ENCODE data around the gene GPR83.
"Not testable (repeated sequence)": the region's sequence is repeated elsewhere in the genome, so short reads cannot be mapped to it uniquely, and the experiment has no call there.

Gene GPR83

GRCh38 chr11:94400457-94400838, 771 bp downstream of the GPR83 start:
- Mint-ChIP-seq H3K4me3 (no peak overlapping the region), H3K27ac (no peak overlapping the region), H3K27me3 (peaks cover 48% of the 10 kb centered on the region), H3K9me3 (peaks cover 6% of the 10 kb centered on the region), H3K4me1 (peaks cover 9% of the 10 kb centered on the region), H3K36me3 (peaks cover 3% of the 10 kb centered on the region)

- H3K27me3 Mint-ChIP-seq, result peaks cover 49% of the 10 kb centered on the region
Observed at GRCh38 chr11:94400050-94400449, 1.2 kb downstream of the GPR83 start.

GRCh38 chr11:94398101-94398500, 3.1 kb downstream of the GPR83 start:
- H3K27me3 Mint-ChIP-seq, result peaks cover 50% of the 10 kb centered on the region
- peaks cover 6% of the 10 kb centered on the region for H3K9me3 Mint-ChIP-seq
- no peak overlapping the region for H3K27ac Mint-ChIP-seq
- H3K4me1 Mint-ChIP-seq, result peaks cover 9% of the 10 kb centered on the region
- no peak overlapping the region for H3K4me3 Mint-ChIP-seq
- peaks cover 3% of the 10 kb centered on the region for H3K36me3 Mint-ChIP-seq

More at GRCh38 chr11:94400050-94400449, 1.2 kb downstream of the GPR83 start:
- Mint-ChIP-seq H3K27ac (no peak overlapping the region), H3K4me1 (peaks cover 9% of the 10 kb centered on the region), H3K4me3 (no peak overlapping the region), H3K9me3 (peaks cover 6% of the 10 kb centered on the region), H3K36me3 (peaks cover 3% of the 10 kb centered on the region)

GRCh38 chr11:94396282-94396681, 4.9 kb downstream of the GPR83 start:
- H3K9me3 Mint-ChIP-seq, result peaks cover 6% of the 10 kb centered on the region
- H3K36me3 Mint-ChIP-seq, result peaks cover 3% of the 10 kb centered on the region
- peaks cover 44% of the 10 kb centered on the region for H3K27me3 Mint-ChIP-seq
- no peak overlapping the region for H3K4me3 Mint-ChIP-seq
- peaks cover 9% of the 10 kb centered on the region for H3K4me1 Mint-ChIP-seq
- no peak overlapping the region for H3K27ac Mint-ChIP-seq

- not testable (repeated sequence) for H3K9me3 Mint-ChIP-seq, H3K27me3 Mint-ChIP-seq, H3K4me1 Mint-ChIP-seq, H3K4me3 Mint-ChIP-seq, H3K27ac Mint-ChIP-seq, H3K36me3 Mint-ChIP-seq
Observed at GRCh38 chr11:94391937-94392336, 9.3 kb downstream of the GPR83 start.

GRCh38 chr11:94379613-94380012, 21.6 kb downstream of the GPR83 start:
- H3K4me1 Mint-ChIP-seq, result no peaks in the 10 kb centered on the region
- peaks cover 2% of the 10 kb centered on the region for H3K36me3 Mint-ChIP-seq
- no peaks in the 10 kb centered on the region for H3K27me3 Mint-ChIP-seq
- no peaks in the 10 kb centered on the region for H3K9me3 Mint-ChIP-seq
- no peak overlapping the region for H3K27ac Mint-ChIP-seq
- H3K4me3 Mint-ChIP-seq, result no peak overlapping the region

GRCh38 chr11:94376841-94377240, 24.4 kb downstream of the GPR83 start:
- no peak overlapping the region for H3K27ac Mint-ChIP-seq
- H3K4me1 Mint-ChIP-seq, result no peaks in the 10 kb centered on the region
- H3K27me3 Mint-ChIP-seq, result no peaks in the 10 kb centered on the region
- no peak overlapping the region for H3K4me3 Mint-ChIP-seq
- H3K9me3 Mint-ChIP-seq, result peaks cover 7% of the 10 kb centered on the region
- H3K36me3 Mint-ChIP-seq, result no peaks in the 10 kb centered on the region

- peaks cover 15% of the 10 kb centered on the region for H3K4me1 Mint-ChIP-seq
- not testable (repeated sequence) for H3K4me3 Mint-ChIP-seq, H3K27ac Mint-ChIP-seq, H3K9me3 Mint-ChIP-seq, H3K27me3 Mint-ChIP-seq, H3K36me3 Mint-ChIP-seq
Observed at GRCh38 chr11:94370576-94370975, 30.6 kb downstream of the GPR83 start.

GRCh38 chr11:94350850-94351563, 50.2 kb downstream of the GPR83 start:
- H3K27ac Mint-ChIP-seq, H3K36me3 Mint-ChIP-seq, H3K9me3 Mint-ChIP-seq, H3K4me3 Mint-ChIP-seq, H3K4me1 Mint-ChIP-seq, H3K27me3 Mint-ChIP-seq: not testable (repeated sequence)

- H3K36me3 Mint-ChIP-seq, H3K9me3 Mint-ChIP-seq, H3K4me1 Mint-ChIP-seq, H3K27ac Mint-ChIP-seq, H3K4me3 Mint-ChIP-seq, H3K27me3 Mint-ChIP-seq: not testable (repeated sequence)
Observed at GRCh38 chr11:94346311-94346710, 54.9 kb downstream of the GPR83 start.

- H3K4me3 Mint-ChIP-seq, result no peak overlapping the region
- no peaks in the 10 kb centered on the region for H3K27me3 Mint-ChIP-seq
- H3K9me3 Mint-ChIP-seq, result peaks cover 4% of the 10 kb centered on the region
- H3K36me3 Mint-ChIP-seq, result no peaks in the 10 kb centered on the region
- no peaks in the 10 kb centered on the region for H3K4me1 Mint-ChIP-seq
- H3K27ac Mint-ChIP-seq, result no peak overlapping the region
Observed at GRCh38 chr11:94343495-94343894, 57.7 kb downstream of the GPR83 start.

- Mint-ChIP-seq H3K4me1 (no peaks in the 10 kb centered on the region), H3K4me3 (no peak overlapping the region), H3K27me3 (peaks cover 2% of the 10 kb centered on the region), H3K36me3 (no peaks in the 10 kb centered on the region), H3K9me3 (peaks cover 4% of the 10 kb centered on the region), H3K27ac (no peak overlapping the region)
Observed at GRCh38 chr11:94342250-94342649, 59.0 kb downstream of the GPR83 start.

GRCh38 chr11:94338651-94339050, 62.6 kb downstream of the GPR83 start:
- H3K9me3 Mint-ChIP-seq, result peaks cover 4% of the 10 kb centered on the region
- no peak overlapping the region for H3K27ac Mint-ChIP-seq
- no peaks in the 10 kb centered on the region for H3K36me3 Mint-ChIP-seq
- no peaks in the 10 kb centered on the region for H3K4me1 Mint-ChIP-seq
- H3K4me3 Mint-ChIP-seq, result no peak overlapping the region
- peaks cover 9% of the 10 kb centered on the region for H3K27me3 Mint-ChIP-seq

- H3K27ac Mint-ChIP-seq, result no peak overlapping the region
- no peaks in the 10 kb centered on the region for H3K4me1 Mint-ChIP-seq
- H3K4me3 Mint-ChIP-seq, result no peak overlapping the region
- no peaks in the 10 kb centered on the region for H3K36me3 Mint-ChIP-seq
- H3K27me3 Mint-ChIP-seq, result peaks cover 12% of the 10 kb centered on the region
- H3K9me3 Mint-ChIP-seq, result peaks cover 4% of the 10 kb centered on the region
Observed at GRCh38 chr11:94336033-94336432, 65.2 kb downstream of the GPR83 start.

GRCh38 chr11:94332814-94333213, 68.4 kb downstream of the GPR83 start:
- H3K4me3 Mint-ChIP-seq, result no peak overlapping the region
- no peaks in the 10 kb centered on the region for H3K4me1 Mint-ChIP-seq

GRCh38 chr11:94330789-94331188, 70.4 kb downstream of the GPR83 start:
- Mint-ChIP-seq H3K27me3 (peaks cover 8% of the 10 kb centered on the region), H3K4me3 (no peak overlapping the region), H3K4me1 (no peaks in the 10 kb centered on the region), H3K27ac (no peak overlapping the region), H3K36me3 (no peaks in the 10 kb centered on the region), H3K9me3 (no peaks in the 10 kb centered on the region)

More at GRCh38 chr11:94332814-94333213, 68.4 kb downstream of the GPR83 start:
- Mint-ChIP-seq H3K36me3 (no peaks in the 10 kb centered on the region), H3K9me3 (no peaks in the 10 kb centered on the region), H3K27ac (no peak overlapping the region), H3K27me3 (peaks cover 15% of the 10 kb centered on the region)

- no peak overlapping the region for H3K27ac Mint-ChIP-seq
- no peaks in the 10 kb centered on the region for H3K4me1 Mint-ChIP-seq
- H3K27me3 Mint-ChIP-seq, result peaks cover 8% of the 10 kb centered on the region
- no peak overlapping the region for H3K4me3 Mint-ChIP-seq
- H3K36me3 Mint-ChIP-seq, result no peaks in the 10 kb centered on the region
- no peaks in the 10 kb centered on the region for H3K9me3 Mint-ChIP-seq
Observed at GRCh38 chr11:94329501-94329900, 71.7 kb downstream of the GPR83 start.

All from activated naive CD4-positive, alpha-beta T cell treated with anti-CD3 and anti-CD28 coated beads, Interleukin-2, amount 50 U/mL, for 24 hours (primary cell).